Right lobe of liver (tissue), 4 donors: ENCODE data around the gene SNCG.

Experiments
- CTCF ChIP-seq, 4 donors: fragments of 200-600 bp in 3 of 4; fragments of 450-650 bp in 1 of 4; IDR thresholded peaks; one replicate each; pipeline versions ENCODE4 v1.5.1 to v1.8.0; 2016 to 2022; ENCODE audit warnings: antibody characterized with exemption in 4 of 4, mild to moderate bottlenecking in 2 of 4
- POLR2A ChIP-seq: fragments of 450-650 bp; IDR thresholded peaks from one replicate; pipeline ENCODE4 v1.6.1; 2017; ENCODE audit warnings: antibody characterized with exemption, mild to moderate bottlenecking
- donor health status: DM: no; HTN: no; CAD: no.
- donor health status: DM: no; HTN: no; CAD: no.
- donor health status: DM: no; HTN: yes; CAD: no.

- TF ChIP-seq POLR2A (no peak), CTCF (IDR thresholded peaks at IDR 0.05) (no peak)
Measured at GRCh38 chr10:86958116-86958900, at the start of gene SNCG.
